Mesothelial cell of epicardium (in vitro differentiated cells): ENCODE measurements around the gene RFPL3. TPM values are rescaled to one million over a fixed set of nuclear protein-coding genes. Genes with fewer than 3 reads are reported as not detected.

Source experiments
- DNase-seq, 2 experiments: peaks; one replicate each; pipeline ENCODE4 v3.0.0; 2021; ENCODE audit warnings: low spot score in 2 of 2; ENCODE audit not compliant: unreplicated experiment in 2 of 2
- H3K27ac Mint-ChIP-seq: 2 replicates; pipeline ENCODE4 v1.8.0; 2021; ENCODE audit warnings: mixed read lengths
- H3K27me3 Mint-ChIP-seq: 2 replicates; pipeline ENCODE4 v1.8.0; 2021; ENCODE audit warnings: low read depth, mixed read lengths
- H3K36me3 Mint-ChIP-seq: 2 replicates; pipeline ENCODE4 v1.8.0; 2021; ENCODE audit warnings: mixed read lengths
- H3K4me1 Mint-ChIP-seq: 2 replicates; pipeline ENCODE4 v1.8.0; 2021; ENCODE audit warnings: mixed read lengths
- H3K4me3 Mint-ChIP-seq: 2 replicates; pipeline ENCODE4 v1.8.0; 2021; ENCODE audit warnings: mild to moderate bottlenecking, moderate library complexity, mixed read lengths
- H3K9me3 Mint-ChIP-seq: 2 replicates; pipeline ENCODE4 v1.8.0; 2021; ENCODE audit warnings: mixed read lengths
- CTCF ChIP-seq: fragments of 200-600 bp; sonication (generic); IDR thresholded peaks from one replicate; pipeline ENCODE4 v1.5.0; 2021; ENCODE audit warnings: antibody characterized with exemption; ENCODE audit not compliant: unreplicated experiment
- total RNA-seq: library from RNA; stranded (reverse); gene quantifications from 3 replicates; pipeline ENCODE4 v1.2.1, GENCODE V29; 2021

RFPL3 gene
- total RNA-seq, 1 donor from 2014 or later = not detected

GRCh38 chr22:32312748-32313147 is 44.9 kb upstream of the RFPL3 start:
- H3K4me3 Mint-ChIP-seq = no peak overlapping the region
- no peaks in the 10 kb centered on the region for H3K4me1 Mint-ChIP-seq
- H3K9me3 Mint-ChIP-seq = no peaks in the 10 kb centered on the region
- no peak for TF ChIP-seq CTCF
- no peaks in the 10 kb centered on the region for H3K36me3 Mint-ChIP-seq
- peaks cover 58% of the 10 kb centered on the region for H3K27me3 Mint-ChIP-seq
- no peak for DNase-seq
- no peak overlapping the region for H3K27ac Mint-ChIP-seq

- no peak overlapping the region for H3K27ac Mint-ChIP-seq
Observed at GRCh38 chr22:32313532-32313931, 44.1 kb upstream of the RFPL3 start.

GRCh38 chr22:32317524-32317923 is 40.1 kb upstream of the RFPL3 start:
- no peaks in the 10 kb centered on the region for H3K36me3 Mint-ChIP-seq
- H3K4me3 Mint-ChIP-seq = no peak overlapping the region
- DNase-seq = no peak
- H3K4me1 Mint-ChIP-seq = no peaks in the 10 kb centered on the region
- no peaks in the 10 kb centered on the region for H3K9me3 Mint-ChIP-seq
- H3K27ac Mint-ChIP-seq = no peak overlapping the region
- no peak for TF ChIP-seq CTCF
- H3K27me3 Mint-ChIP-seq = peaks cover 90% of the 10 kb centered on the region

More at GRCh38 chr22:32313532-32313931, 44.1 kb upstream of the RFPL3 start:
- Mint-ChIP-seq H3K36me3 (no peaks in the 10 kb centered on the region), H3K4me3 (no peak overlapping the region), H3K27me3 (peaks cover 66% of the 10 kb centered on the region), H3K4me1 (no peaks in the 10 kb centered on the region), H3K9me3 (no peaks in the 10 kb centered on the region)
- TF ChIP-seq CTCF = no peak
- no peak for DNase-seq

GRCh38 chr22:32318361-32318760 is 39.3 kb upstream of the RFPL3 start:
- H3K4me1 Mint-ChIP-seq = no peaks in the 10 kb centered on the region
- no peak for TF ChIP-seq CTCF
- no peaks in the 10 kb centered on the region for H3K9me3 Mint-ChIP-seq
- no peak overlapping the region for H3K27ac Mint-ChIP-seq
- H3K36me3 Mint-ChIP-seq = no peaks in the 10 kb centered on the region
- H3K4me3 Mint-ChIP-seq = no peak overlapping the region
- peaks cover 89% of the 10 kb centered on the region for H3K27me3 Mint-ChIP-seq
- no peak for DNase-seq

- H3K36me3 Mint-ChIP-seq = no peaks in the 10 kb centered on the region
- DNase-seq = no peak
- H3K4me1 Mint-ChIP-seq = no peaks in the 10 kb centered on the region
- no peak overlapping the region for H3K4me3 Mint-ChIP-seq
- H3K27me3 Mint-ChIP-seq = peaks cover 75% of the 10 kb centered on the region
- no peak overlapping the region for H3K27ac Mint-ChIP-seq
- no peaks in the 10 kb centered on the region for H3K9me3 Mint-ChIP-seq
- TF ChIP-seq CTCF = no peak
Observed at GRCh38 chr22:32319861-32320406, 37.7 kb upstream of the RFPL3 start.

GRCh38 chr22:32322986-32323385 is 34.7 kb upstream of the RFPL3 start:
- no peak for TF ChIP-seq CTCF
- H3K36me3 Mint-ChIP-seq = no peaks in the 10 kb centered on the region
- peaks cover 61% of the 10 kb centered on the region for H3K27me3 Mint-ChIP-seq
- DNase-seq = no peak
- no peak overlapping the region for H3K27ac Mint-ChIP-seq
- H3K4me3 Mint-ChIP-seq = no peak overlapping the region
- H3K4me1 Mint-ChIP-seq = peaks cover 3% of the 10 kb centered on the region
- H3K9me3 Mint-ChIP-seq = no peaks in the 10 kb centered on the region
